ENCODE data around the gene MORN5. TPM values are rescaled to one million over a fixed set of nuclear protein-coding genes. Genes with fewer than 3 reads are reported as not detected.

The MORN5 gene
- total RNA-seq, 6 donors from 2014 or later, result 3.5 to 33.5 (median 10.5) TPM; not detected in 1

- Histone ChIP-seq H3K4me3 (no peak overlapping the region), H3K27ac (no peak overlapping the region), H3K36me3 (no peaks in the 10 kb centered on the region), H3K9me3 (no peaks in the 10 kb centered on the region), H3K4me1 (no peaks in the 10 kb centered on the region), H3K27me3 (no peaks in the 10 kb centered on the region)
- DNase-seq (no peak), ATAC-seq (ENCODE audit: low FRiP score in 2 of 2) (no peak)
- WGBS, 2 donors, result 85 to 94% methylated on average over 2 of the region's 2 CpGs
- TF ChIP-seq POLR2AphosphoS5 (IDR thresholded peaks at IDR 0.05) (no peak), EP300 (IDR thresholded peaks at IDR 0.05) (no peak), POLR2A (IDR thresholded peaks at IDR 0.05) (no peak)
- TF ChIP-seq, protein P1, sequence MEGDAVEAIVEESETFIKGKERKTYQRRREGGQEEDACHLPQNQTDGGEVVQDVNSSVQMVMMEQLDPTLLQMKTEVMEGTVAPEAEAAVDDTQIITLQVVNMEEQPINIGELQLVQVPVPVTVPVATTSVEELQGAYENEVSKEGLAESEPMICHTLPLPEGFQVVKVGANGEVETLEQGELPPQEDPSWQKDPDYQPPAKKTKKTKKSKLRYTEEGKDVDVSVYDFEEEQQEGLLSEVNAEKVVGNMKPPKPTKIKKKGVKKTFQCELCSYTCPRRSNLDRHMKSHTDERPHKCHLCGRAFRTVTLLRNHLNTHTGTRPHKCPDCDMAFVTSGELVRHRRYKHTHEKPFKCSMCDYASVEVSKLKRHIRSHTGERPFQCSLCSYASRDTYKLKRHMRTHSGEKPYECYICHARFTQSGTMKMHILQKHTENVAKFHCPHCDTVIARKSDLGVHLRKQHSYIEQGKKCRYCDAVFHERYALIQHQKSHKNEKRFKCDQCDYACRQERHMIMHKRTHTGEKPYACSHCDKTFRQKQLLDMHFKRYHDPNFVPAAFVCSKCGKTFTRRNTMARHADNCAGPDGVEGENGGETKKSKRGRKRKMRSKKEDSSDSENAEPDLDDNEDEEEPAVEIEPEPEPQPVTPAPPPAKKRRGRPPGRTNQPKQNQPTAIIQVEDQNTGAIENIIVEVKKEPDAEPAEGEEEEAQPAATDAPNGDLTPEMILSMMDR (IDR thresholded peaks at IDR 0.05), result no peak
These were observed 17.2 kb downstream of the MORN5 start for GRCh38 chr9:122176916-122177315.

DNA sequence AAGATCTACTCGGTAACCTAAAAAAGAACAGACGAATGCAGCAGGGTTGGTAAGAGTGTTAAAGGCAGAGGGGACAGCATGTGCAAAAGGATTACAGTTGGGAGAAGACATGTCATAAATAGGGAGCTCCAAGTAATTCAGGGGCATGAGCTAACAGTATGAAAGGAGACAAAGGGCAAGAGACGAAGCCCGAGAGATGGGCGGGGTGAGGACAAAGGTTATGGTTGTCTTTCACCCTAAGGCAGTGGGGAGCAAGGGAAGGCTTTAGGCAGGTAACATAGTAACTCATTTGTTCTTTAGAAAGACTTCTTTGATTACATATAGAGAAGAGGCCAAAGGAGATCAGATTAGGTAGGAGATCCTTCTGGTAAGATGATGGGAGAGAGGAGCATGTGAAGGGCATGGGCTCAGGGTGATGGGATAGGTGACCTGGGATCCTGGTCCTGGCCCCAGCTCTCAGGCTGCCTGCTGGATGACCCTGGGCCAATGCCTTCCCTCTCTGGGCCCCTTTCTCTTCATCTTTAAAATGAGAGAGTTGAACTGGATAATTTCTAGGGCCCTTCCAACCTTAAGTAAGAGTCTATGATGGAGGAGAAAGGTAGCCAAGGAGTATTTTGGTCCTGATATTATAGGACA is 19.5 kb downstream of the MORN5 start:
- Histone ChIP-seq H3K27ac (no peak overlapping the region), H3K36me3 (no peaks in the 10 kb centered on the region), H3K4me3 (no peak overlapping the region), H3K27me3 (no peaks in the 10 kb centered on the region), H3K4me1 (no peaks in the 10 kb centered on the region), H3K9me3 (no peaks in the 10 kb centered on the region)
- DNase-seq, result no peak
- ATAC-seq (ENCODE audit: low FRiP score in 2 of 2), result no peak
- WGBS, 2 donors, result 93 to 94% methylated on average over 5 of the region's 5 CpGs
- TF ChIP-seq, protein P1 (IDR thresholded peaks at IDR 0.05), result no peak
- TF ChIP-seq EP300 (IDR thresholded peaks at IDR 0.05), result no peak
- TF ChIP-seq POLR2A (IDR thresholded peaks at IDR 0.05), result no peak
- TF ChIP-seq POLR2AphosphoS5 (IDR thresholded peaks at IDR 0.05), result no peak

DNA sequence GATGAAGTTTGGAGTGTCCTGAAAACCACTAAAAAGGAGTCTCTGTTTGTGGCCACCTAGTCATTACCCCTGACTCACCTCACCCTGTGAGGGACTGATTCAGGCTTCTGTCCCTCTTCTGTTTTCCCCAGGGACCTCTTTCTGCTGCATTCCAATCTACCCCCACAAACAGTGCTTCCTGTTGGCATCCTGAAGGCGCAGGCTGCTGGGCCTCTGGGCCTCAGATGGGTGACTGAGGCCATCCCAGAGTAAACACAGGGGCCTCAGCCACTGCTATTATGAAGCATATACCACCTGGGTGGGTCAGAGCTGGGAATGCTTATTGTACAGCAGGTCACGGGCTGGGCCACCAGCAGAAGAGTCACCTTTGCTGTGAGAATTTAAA is 20.0 kb downstream of the MORN5 start:
- no peak overlapping the region for H3K27ac ChIP-seq
- WGBS, 2 donors, result 88 to 91% methylated on average over 1 to 2 of the region's 2 CpGs
- ATAC-seq (ENCODE audit: low FRiP score in 2 of 2), result no peak
- H3K27me3 ChIP-seq, result no peaks in the 10 kb centered on the region
- TF ChIP-seq, protein P1 (IDR thresholded peaks at IDR 0.05), result no peak
- TF ChIP-seq POLR2AphosphoS5 (IDR thresholded peaks at IDR 0.05), result no peak
- TF ChIP-seq POLR2A (IDR thresholded peaks at IDR 0.05), result no peak
- no peak for TF ChIP-seq EP300 (IDR thresholded peaks at IDR 0.05)
- no peaks in the 10 kb centered on the region for H3K36me3 ChIP-seq
- no peaks in the 10 kb centered on the region for H3K4me1 ChIP-seq
- H3K9me3 ChIP-seq, result no peaks in the 10 kb centered on the region
- H3K4me3 ChIP-seq, result no peak overlapping the region
- DNase-seq, result no peak

DNA sequence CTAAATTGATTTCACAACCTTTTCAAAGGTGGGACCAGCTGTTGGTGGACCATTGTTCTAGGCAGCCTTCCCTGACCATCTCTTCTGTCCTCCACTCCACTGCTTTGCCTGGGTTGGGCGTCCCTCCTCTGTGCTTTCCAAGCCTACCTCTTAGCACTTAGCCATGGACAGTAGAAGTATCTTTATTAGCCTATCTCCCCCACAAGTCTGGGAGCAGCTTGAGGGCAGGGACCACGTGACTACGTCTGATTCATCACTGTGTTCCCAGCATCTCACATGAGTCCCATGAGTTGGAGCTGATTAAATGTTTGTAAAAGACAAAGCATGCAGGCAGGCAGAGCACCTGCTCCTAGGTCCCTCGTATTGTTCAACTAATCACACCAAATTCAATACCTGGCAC is 20.9 kb downstream of the MORN5 start:
- ATAC-seq (ENCODE audit: low FRiP score in 2 of 2), result no peak
- Histone ChIP-seq H3K9me3 (no peaks in the 10 kb centered on the region), H3K4me1 (no peaks in the 10 kb centered on the region), H3K36me3 (no peaks in the 10 kb centered on the region), H3K27me3 (no peaks in the 10 kb centered on the region), H3K4me3 (no peak overlapping the region), H3K27ac (no peak overlapping the region)
- DNase-seq, result no peak
- TF ChIP-seq, protein P1 (IDR thresholded peaks at IDR 0.05), result no peak
- no peak for TF ChIP-seq POLR2AphosphoS5 (IDR thresholded peaks at IDR 0.05)
- WGBS, 2 donors, result 38 to 76% methylated on average over 4 of the region's 4 CpGs

GRCh38 chr9:122183501-122183900 is 23.8 kb downstream of the MORN5 start:
- H3K36me3 ChIP-seq, result no peaks in the 10 kb centered on the region
- DNase-seq (no peak), ATAC-seq (ENCODE audit: low FRiP score in 2 of 2) (no peak)
- H3K27ac ChIP-seq, result no peak overlapping the region
- H3K9me3 ChIP-seq, result no peaks in the 10 kb centered on the region
- H3K4me1 ChIP-seq, result no peaks in the 10 kb centered on the region
- no peaks in the 10 kb centered on the region for H3K27me3 ChIP-seq
- 77 to 90% methylated on average over 7 of the region's 7 CpGs for whole genome bisulfite sequencing, 2 donors
- TF ChIP-seq POLR2AphosphoS5 (IDR thresholded peaks at IDR 0.05) (no peak), POLR2A (IDR thresholded peaks at IDR 0.05) (no peak)
- no peak overlapping the region for H3K4me3 ChIP-seq
